NOMO-1 treated with DMSO at 0.1 percent for 48 hours (cell line): ENCODE results near the gene CFAP54.

Experiments used
- DNase-seq: peaks from one replicate; lab custom pipeline; 2025; ENCODE audit not compliant: unreplicated experiment; lab: John Stamatoyannopoulos, UW

CFAP54 gene

DNA sequence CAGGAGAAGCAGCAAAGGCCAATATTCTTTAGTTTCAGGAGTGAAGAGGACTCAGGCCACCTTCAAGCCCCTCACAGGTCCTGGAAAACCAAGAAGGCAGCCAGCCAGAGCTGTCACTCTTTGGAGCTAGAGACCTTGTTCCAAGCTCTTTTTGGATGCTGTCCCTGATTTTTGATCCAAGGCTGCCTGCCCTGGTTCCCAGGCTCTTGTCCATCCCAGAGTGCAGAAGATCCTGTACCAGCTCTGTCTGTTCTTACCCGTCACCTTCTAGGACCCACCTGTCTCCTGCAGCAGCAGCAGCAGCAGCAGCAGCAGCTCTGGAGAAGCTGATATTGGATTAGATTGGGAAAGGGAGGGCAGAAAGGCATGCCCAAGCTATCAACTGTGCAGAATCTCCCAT is 260.6 kb downstream of the CFAP54 start:
- no peak for DNase-seq

DNA sequence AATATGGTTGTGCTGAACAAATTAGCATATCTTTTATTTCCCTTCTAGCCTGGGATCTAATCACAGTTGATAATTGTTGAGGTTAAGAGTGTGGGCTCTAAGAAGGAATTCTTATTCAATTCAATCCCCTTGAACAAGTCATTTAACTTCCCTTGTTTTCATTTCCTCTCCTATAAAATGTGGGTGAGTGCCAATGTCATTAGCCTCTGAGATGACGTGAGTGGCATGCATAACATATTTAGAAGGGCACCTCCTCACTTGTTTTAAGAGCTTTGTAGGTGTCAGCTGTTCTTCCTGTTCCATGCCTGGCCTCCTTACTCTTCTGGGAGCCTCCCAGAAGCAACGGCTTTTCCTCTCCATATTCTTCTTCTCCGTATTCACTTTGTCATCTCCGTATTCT is 262.2 kb downstream of the CFAP54 start:
- no peak for DNase-seq

DNA sequence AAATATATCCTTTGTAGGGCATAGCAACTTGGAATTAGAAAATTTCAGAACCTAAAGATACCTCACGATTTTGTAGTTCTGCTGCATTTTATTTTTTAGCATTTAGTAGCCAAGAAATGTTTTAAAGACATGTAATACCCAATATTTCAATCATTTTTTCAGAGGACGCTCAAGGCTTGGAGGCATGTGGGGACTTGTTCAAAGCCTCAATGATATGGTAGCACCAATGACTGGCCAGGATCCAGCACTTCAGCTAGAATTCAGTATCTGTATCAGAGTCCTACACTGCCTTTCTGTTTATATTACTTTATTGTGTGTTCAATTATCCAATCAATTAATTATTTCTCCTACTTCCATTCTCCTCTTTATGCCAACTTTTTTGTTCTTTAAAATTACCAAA is 262.8 kb downstream of the CFAP54 start:
- no peak for DNase-seq

DNA sequence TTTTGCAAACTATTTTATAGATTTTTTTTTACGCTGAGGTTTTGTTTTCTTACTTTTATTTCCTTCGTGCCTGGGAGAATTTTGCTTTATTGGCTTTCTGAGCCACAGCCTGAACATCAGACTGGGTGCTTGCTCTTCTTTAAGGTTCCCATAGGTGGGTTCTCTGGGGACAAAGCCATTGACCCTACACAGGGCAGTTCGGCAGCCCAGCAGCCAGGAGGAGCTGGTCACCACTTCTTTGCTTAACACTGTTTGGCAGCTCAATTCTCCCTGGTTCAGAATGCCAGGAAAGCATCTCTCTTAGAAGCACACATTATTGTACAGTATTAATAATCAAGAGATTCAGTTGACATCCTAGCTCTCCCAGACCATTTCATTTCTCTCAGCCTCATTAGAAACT is 276.9 kb downstream of the CFAP54 start:
- DNase-seq, result no peak

DNA sequence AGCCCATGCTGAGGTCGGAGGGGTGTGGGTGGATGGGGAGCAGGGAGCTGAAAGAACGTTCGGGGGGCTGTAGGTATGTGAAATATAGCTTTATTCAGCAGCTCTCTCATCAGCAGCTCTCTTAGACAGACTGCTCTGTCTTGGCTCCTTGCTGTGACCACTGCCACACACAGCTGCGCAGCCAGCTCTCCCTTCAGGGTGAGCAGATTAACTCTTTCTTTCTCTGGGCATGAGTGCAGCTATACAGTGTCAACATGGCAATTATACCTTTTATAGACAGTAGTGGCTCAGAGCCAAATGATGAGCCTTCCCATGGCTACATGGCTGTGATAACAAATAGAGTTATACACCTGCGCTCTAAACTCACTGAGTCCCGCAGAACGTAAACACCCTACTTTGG is 280.0 kb downstream of the CFAP54 start:
- DNase-seq, result no peak

DNA sequence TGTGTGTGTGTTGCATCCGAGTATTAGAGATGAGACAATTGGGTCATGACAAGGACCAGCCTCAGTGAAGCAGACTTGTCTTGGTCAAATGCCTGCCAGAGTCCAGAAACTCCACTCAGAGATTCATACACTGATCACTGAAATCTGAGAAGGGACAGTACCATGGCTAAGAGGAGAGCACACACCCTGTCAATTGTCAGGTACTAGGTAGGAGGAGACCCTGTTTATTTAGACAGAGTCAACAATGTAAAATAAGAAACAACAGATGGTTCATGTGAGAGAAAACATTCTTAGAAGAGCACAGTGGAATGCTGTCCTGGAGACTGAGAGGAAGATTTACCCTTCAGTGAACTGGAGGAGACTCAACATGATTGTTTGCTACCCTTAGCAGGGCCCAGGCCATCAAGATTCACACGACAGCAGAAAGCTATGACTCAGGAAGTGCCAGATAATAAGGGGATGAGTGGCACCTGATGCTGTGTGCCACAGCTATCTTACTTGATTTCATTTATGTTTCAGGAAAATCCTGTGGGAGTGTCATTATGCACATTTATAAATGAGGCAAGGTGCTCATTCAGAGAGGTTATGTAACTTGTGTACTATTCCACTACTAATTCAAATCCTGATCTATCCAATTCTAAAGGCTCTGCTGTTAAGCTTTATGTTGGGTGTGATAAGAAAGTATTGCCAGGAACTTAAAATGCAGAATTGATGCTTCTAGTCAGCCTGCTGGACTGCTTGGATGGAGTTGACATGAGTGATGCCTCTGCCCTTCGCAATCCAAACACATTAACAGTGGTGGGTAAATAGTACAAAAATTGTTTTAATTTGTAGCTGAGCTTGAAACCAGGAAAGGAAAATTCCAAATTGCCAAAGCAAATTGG is 281.1 kb downstream of the CFAP54 start:
- no peak for DNase-seq

DNA sequence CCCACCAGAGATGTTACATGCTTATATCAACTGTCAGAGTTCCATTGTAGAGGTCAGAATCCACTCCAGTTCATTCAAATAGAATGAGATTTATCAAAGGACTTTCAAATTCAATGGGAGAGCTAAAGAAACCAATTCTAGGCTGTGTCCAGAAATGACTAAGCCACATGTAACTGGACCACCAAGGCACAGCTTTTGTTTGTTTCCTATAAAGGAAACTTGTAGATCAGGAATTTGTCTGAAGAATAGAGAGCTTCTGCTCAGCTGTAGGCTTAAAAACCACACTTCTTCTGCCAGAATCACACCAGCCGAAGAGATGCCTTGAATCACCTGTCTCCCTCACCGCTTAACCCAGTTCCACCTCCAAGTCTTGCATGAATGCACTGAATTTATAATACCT is 283.7 kb downstream of the CFAP54 start:
- no peak for DNase-seq

DNA sequence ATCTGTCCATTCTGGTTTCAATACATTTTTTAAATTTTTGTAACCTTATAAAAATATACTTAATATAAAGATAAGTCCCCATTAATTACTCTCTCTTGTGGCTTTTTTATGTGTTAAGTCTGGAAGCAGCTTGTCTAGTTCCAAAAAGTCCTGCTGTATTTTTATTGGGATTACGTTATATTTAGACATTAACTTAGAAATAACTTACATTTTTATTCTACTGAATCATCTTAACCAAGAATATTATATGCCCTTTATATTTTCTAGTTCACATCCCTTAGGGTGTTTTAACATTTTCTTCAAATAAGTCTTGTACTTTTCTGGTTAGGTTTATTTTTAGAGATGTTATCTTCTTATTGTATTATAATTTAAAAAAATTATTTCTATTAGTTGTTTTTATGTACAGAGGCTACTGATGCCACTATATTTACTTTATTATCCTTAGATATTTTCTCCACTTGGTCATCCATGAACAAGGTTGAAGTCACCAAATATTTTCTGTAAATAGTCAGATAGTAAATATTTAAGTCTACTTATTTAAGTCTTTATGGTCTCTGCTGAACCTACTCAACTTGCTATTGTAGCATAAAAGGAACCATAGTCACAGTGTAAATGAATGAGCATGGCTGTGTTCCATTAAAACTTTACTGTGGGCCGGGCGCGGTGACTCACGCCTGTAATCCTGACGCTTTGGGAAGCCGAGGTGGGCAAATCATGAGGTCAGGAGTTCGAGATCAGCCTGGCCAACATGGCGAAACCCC is 285.3 kb downstream of the CFAP54 start:
- no peak for DNase-seq

DNA sequence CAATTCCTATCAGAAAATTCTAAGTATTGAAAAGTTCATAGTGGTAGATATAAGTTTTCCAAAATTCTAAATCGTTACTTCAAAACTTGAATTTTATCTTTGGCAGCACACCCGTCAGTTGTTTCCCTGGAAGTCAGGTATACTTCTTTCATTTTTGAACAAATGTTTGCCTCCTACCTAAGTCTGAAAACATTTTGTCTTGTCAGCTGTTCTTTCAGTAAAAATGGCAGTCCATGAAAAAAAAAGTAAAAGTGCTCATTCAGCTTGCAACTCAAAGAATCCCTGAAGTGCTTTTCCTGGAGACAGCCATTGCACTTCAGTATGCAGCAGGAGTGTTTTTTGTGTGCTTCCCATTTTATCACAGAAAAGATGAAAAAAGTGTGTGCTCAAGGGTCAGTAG is 287.5 kb downstream of the CFAP54 start:
- DNase-seq, result no peak

DNA sequence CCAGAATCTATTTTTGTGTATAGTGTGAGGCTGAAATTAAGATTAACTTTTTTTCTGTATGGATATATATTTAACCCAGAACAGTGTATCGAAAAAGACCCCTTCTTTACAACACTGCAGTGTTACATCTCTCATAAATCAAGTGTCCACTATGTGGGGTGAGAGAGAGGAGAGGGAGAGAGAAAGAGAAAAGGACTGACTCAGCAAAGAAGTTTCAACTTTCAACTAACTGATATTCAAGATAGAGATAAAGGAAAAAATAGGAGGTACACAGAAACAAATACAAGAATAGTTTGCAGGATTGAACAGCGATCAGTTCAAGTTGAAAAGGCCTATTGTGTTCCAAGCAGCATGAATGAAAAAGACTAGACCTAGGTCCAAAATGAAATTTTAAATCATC is 291.0 kb downstream of the CFAP54 start:
- no peak for DNase-seq

DNA sequence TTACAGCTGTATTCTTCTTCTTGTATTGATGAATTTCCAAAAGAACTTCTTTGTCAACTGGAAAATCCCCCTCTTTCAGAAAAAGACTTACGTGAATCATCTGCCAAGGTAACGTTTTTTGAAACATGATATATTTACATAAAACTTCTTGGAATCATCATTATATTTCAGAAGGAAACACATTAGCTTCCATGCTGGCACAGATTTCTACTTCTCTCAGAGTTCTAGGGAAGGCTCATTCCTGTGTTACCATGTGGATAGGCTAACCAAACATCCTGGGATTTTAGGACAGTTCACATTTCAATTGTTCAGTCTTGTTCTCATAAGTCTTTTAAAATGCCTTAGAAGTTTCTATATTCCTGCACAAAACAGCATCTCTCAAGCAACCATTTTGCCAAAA is 297.4 kb downstream of the CFAP54 start:
- no peak for DNase-seq

DNA sequence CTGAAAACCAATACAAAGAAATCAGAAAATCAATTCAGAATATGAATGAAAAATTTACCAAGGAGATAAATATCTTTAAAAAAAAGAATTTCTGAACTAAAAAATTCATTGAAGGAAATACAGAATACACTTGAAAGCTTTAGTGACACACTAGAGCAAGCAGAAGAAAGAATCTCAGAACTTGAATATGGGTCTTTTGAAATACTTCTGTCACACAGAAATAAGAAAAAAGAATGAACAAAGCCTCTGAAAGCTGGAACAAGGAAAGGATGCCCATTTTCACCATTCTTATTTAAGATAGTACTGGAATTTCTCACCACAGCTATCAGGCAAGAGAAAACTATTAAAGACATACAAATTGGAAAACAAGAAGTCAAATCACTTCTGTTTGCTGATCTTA is 314.6 kb downstream of the CFAP54 start:
- no peak for DNase-seq

DNA sequence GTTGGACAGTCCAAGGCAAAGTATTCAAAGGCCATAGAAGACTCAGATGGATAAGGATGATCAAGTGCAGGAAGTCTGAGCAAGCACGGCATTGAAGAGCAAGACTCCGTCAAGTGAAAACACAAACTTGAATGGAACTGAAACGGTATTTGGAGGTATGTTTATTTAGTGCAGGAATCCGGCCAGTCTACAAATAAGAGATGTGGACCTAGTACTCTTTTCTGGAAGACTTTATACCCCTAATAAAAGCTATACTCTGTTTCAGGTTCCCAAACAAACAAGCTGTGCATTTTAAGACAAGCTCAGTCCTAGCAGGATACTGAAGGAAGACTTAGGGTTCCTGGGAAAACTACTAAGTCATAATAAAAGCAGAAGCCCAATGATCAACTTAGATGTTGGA is 316.9 kb downstream of the CFAP54 start:
- no peak for DNase-seq

DNA sequence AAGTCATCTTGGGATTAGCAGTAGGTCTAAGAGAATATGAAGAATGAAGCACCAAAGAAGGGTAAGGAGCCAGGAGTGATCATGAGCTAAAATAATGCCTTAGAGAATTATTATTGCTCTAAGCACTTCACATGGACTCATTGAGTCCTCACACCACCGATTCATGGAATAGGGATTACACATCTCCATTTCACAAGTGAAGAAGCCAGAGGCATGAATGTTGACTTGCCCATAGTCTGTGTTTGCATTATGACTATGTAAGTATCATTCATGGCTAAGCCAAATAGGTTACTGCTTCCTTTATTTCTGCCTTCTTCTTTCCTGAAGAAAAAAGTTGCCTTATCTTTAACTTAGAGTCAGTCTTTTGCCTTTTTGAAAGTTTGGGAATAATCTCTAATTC is 318.4 kb downstream of the CFAP54 start:
- no peak for DNase-seq

DNA sequence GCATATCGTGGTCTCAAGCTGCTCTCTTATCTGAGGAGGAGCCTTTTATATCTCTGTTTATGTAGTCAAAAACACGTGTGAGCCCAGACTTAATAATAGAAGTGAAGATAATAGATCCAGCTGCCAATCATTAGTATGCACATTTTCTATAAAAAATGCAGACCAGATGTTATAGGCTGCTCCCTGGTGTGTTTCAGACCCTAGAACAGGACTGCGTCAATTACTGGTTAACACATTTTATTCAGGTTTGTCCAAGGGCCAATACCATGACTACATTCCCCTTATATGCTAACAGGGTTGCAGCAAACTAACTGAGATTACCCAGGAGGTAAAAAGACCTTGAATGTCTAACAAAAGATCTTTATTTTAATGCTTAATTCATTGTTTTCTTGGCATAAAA is 319.2 kb downstream of the CFAP54 start:
- no peak for DNase-seq

DNA sequence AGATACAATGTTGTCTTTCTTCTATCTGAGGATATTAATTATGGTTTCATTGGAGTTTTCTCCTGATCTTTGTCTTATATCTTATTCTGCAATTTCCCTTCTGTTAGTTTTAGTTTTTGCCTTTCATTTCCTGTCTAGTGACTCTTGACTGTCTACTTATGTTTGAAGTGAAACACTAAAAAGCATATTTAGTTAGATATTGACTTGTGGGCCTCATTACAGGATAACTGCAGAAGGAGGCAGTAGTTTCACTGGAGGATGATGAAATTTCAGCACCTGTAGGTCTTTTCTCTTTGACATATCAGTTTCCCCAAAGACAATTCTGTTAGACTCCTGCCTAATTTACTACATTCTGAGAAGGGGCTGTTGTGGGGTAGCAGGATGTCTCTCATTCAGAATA is 320.1 kb downstream of the CFAP54 start:
- DNase-seq, result no peak

DNA sequence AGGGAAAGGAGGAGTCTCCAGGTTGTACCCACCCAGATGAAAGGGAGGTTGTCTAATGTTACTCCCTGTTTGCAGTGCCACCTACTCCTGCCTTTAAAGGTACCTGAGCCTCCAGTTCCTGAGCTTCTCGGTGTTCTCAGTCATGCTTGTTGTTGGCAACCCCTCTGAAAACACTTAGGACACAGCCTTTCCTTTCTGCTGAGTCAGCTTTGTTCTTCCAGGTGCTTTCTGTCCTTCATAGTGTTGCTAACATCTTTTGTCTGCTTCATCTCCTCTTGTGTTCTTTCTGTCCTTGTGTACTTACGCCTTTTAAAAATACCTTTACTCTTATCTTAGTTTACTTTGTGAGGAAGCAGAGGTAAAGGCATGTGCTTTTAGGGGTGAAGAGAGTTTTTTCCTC is 320.7 kb downstream of the CFAP54 start:
- no peak for DNase-seq

DNA sequence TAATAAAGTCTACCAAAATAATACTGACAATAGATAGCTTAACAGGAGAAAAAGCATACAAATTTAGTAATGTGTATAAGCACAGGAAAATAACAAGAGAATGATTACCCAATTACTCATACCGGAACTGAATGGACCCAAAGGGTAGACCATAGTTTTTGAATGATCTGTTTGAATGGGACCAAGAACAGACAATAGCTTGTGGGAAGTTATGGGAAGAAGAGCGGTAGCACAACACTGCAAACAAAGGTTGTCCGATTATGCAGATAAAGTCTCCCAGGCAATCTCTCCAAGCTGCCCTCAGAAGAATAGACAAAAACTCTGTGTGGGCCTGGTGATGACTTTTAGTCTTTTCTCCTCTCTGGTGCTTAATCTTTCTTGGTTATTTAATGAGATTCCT is 321.1 kb downstream of the CFAP54 start:
- no peak for DNase-seq

DNA sequence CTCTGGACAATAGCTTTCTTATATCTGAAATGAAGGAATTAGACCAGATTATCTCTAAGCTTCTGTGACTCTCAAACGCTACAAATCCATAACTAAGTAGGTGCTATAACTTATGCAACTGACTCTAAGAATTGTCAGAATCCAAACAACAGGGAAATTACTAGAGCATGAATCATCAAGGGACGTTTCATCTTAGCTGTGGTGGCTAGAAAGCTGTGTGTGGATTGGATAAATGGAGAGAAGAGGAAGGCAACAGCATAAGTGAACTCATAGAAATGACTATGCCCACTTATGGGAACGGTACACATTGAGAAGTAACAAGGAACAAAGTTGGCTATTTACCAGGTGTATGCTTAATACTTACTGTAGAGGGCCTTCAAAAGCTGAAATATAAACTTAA is 321.7 kb downstream of the CFAP54 start:
- DNase-seq, result no peak

DNA sequence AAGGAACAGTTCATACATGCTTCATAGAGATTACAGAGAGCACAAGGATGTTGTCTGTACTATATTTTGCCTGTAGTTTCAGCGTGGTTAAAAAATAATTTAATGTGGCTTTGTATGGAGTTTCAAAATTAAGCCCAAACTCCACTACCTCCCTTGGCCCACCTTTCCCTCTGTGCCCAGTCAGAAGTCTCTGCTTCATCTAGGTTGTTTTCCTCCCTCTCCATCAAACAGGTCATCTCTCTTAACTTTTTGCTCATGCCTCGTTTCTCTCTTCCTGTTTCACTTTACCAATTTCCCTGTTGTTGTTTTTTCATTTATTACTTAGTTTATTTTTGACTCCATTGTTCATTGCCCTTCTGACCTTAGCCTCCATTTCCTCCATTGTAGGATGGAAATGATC is 322.8 kb downstream of the CFAP54 start:
- no peak for DNase-seq

DNA sequence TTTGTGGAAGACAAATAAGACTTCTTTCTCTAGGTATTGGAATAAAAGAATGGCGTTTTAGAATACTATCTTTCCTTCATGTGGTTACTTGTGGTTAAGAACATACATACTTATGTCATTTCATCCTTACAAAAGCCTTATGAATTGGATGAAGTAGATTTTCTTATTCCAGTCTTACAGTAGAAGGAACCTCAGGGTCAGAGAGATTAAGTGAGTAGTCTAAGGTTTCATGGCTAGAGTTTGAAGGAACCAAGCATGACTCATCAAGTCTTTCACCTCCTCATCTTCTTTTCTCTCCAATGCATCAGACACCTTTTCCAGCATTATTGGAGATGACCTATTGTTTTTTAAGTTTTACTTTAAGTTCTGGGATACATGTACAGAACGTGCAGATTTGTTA is 324.8 kb downstream of the CFAP54 start:
- DNase-seq, result no peak

DNA sequence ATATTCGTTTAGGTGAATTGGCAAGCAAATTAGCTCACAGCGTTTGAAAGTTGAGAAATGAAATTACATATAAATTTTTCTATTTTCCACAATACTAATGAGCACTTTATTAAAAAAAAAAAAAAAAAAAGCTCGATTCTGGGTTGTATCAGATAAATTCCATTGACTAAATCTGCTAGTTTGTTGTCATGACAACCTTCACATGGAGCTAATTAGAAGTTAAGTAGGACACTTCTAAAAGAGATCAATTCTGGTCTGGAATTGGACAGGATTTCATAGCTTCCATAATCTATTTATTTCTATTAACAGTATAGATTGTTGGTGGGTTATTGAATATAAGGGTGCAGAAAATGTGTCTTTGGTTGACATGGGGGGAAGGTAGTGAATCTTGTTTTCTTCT is 332.2 kb downstream of the CFAP54 start:
- no peak for DNase-seq

DNA sequence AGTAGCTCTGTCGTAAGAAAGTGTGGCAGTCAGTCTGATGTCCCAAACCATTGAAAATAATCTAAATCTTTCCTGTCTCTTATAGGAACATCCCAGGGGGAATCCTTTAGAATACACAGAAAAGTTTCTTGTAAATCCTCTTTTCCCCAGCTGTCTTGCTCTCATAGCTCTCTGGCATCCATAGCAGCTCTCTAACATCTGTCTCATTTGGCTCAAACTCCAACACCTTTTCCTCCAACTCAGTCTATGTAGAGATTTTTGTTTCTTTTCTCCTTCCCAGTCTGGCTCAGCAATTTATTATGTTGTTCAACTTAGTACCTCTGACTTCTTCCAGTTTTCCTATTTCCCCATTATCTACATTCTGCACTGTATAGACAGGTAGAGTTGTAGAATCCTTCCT is 333.3 kb downstream of the CFAP54 start:
- DNase-seq, result no peak
